HAP-1 (cell line): ENCODE results near the gene OR10J4.
"Not testable (repeated sequence)": the region's sequence is repeated elsewhere in the genome, so short reads cannot be mapped to it uniquely, and the experiment has no call there.

ENCODE experiments used
- DNase-seq, 2 experiments: peaks; one replicate each; pipeline ENCODE4 v3.0.0-alpha.2; 2016 to 2020; ENCODE audit warnings: low spot score in 2 of 2
- H3K27me3 ChIP-seq: fragments of 250-450 bp; sonication (Bioruptor Pico); 2 replicates; pipeline ENCODE4 v1.5.1; 2020; ENCODE audit warnings: low read depth, mild to moderate bottlenecking, moderate library complexity
- H3K36me3 ChIP-seq: fragments of 250-450 bp; sonication (Bioruptor Pico); replicated peaks from 2 replicates; pipeline ENCODE4 v1.5.1; 2020; ENCODE audit warnings: mild to moderate bottlenecking
- H3K4me1 ChIP-seq: fragments of 250-450 bp; sonication (Bioruptor Pico); 2 replicates; pipeline ENCODE4 v1.5.1; 2020; ENCODE audit warnings: mild to moderate bottlenecking
- H3K4me3 ChIP-seq: fragments of 250-450 bp; sonication (Bioruptor Pico); 2 replicates; pipeline ENCODE4 v1.5.1; 2020; ENCODE audit warnings: mild to moderate bottlenecking, moderate library complexity
- H3K9me3 ChIP-seq: fragments of 250-450 bp; sonication (Bioruptor Pico); 2 replicates; pipeline ENCODE4 v1.5.1; 2020; ENCODE audit warnings: mild to moderate bottlenecking, moderate library complexity
- in situ Hi-C: fragments of 300-500 bp; cut with MboI; formaldehyde crosslinking; loops from 3 replicates; pipeline ENCODE4 v1.14.3; 2020; ENCODE audit warnings: low sequenced_read_pairs, inconsistent platforms, mixed read lengths

Gene OR10J4

GRCh38 chr1:159449605-159450004 lies 17.6 kb downstream of the OR10J4 start:
- H3K36me3 ChIP-seq, H3K4me3 ChIP-seq, in situ Hi-C loops, H3K9me3 ChIP-seq, H3K27me3 ChIP-seq, DNase-seq, H3K4me1 ChIP-seq: not testable (repeated sequence)

GRCh38 chr1:159459551-159459950 lies 27.5 kb downstream of the OR10J4 start:
- Histone ChIP-seq H3K4me1 (no peaks in the 10 kb centered on the region), H3K9me3 (no peaks in the 10 kb centered on the region), H3K4me3 (no peak overlapping the region), H3K36me3 (no peaks in the 10 kb centered on the region), H3K27me3 (no peaks in the 10 kb centered on the region)
- in situ Hi-C loops, result no loop called here
- DNase-seq, result no peak

- DNase-seq, result no peak
These were observed 33.2 kb downstream of the OR10J4 start for GRCh38 chr1:159465191-159465603.

DNA sequence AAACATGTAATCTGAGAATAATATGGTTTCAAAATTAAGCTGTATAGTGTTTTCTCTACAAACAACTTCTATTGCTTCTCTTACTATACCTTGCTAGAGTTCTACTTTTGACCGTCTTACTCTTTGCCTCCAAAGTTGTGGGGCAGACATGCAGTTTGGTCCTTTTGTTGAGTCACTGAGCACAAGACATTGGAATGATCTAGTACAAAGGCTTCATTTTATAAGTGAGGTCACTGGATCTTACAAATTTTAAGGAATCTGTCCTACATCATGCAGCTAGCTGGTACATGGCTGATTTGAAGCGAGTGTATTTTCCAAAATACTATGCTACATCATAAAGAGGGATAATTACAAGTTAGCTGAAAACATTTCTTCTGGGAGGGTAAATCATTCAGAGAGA lies 36.3 kb downstream of the OR10J4 start:
- Histone ChIP-seq H3K36me3 (no peaks in the 10 kb centered on the region), H3K27me3 (no peaks in the 10 kb centered on the region), H3K4me3 (no peak overlapping the region), H3K9me3 (no peaks in the 10 kb centered on the region), H3K4me1 (no peaks in the 10 kb centered on the region)
- no peak for DNase-seq
- in situ Hi-C loops, result no loop called here

More at GRCh38 chr1:159465191-159465603, 33.2 kb downstream of the OR10J4 start:
- no peaks in the 10 kb centered on the region for H3K27me3 ChIP-seq
- H3K9me3 ChIP-seq, result no peaks in the 10 kb centered on the region
- no peak overlapping the region for H3K4me3 ChIP-seq
- H3K4me1 ChIP-seq, result no peaks in the 10 kb centered on the region
- in situ Hi-C loops, result no loop called here
- no peaks in the 10 kb centered on the region for H3K36me3 ChIP-seq

DNA sequence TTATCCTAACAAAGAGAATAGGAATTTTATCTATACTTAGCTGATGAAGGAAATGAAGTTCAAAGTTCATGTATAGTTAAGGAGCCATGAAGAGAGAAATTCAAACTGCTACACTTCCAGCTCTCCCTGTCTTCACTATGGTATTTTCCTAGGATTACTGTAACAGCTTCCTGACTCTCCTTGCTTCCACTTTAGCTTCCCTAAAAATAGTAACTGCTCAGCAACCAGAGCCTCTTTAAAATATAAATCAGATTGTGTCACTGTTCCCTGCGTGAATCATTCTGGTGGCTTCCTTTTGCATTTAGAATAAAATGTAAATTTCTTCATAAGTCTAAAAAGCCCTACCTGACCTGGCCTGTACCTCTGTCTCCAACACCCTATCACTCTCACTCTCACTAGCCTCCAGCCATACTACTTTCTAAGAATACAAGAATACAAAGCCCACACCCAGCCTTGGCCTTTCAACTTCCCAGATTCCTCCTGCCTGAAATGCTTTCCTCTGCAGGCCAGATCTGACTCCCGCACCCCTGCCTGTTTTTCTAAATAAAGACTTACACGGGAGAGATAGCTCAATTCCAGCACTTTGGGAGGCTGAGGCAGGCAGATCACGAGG lies 38.0 kb downstream of the OR10J4 start:
- no peak for DNase-seq
- no peaks in the 10 kb centered on the region for H3K9me3 ChIP-seq

DNA sequence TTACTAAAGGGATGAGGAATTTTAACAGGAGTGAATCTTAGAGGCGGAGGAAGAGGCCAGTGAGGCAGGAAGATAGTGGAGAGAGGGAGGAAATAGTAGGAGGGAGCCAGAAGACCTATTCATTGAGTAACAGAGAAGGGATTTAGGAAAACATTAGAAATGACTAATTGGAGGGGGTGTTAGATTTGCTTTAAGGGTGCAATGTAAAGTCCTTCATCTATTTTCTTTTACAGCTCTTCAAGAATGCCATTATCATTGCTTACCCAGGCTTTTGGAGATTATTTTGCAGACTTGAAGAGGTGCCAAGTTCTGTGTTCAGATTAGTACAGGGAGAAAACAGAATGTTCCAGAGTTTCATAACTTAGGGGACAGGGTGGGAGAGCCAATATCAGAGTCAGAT lies 41.3 kb downstream of the OR10J4 start:
- H3K27me3 ChIP-seq, result no peaks in the 10 kb centered on the region
- in situ Hi-C loops, result no loop called here
- no peak overlapping the region for H3K4me3 ChIP-seq
- DNase-seq, result no peak
- H3K36me3 ChIP-seq, result no peaks in the 10 kb centered on the region
- no peaks in the 10 kb centered on the region for H3K9me3 ChIP-seq
- H3K4me1 ChIP-seq, result no peaks in the 10 kb centered on the region

More for the DNA sequence above, 38.0 kb downstream of the OR10J4 start:
- H3K27me3 ChIP-seq, result no peaks in the 10 kb centered on the region
- in situ Hi-C loops, result no loop called here
- no peaks in the 10 kb centered on the region for H3K36me3 ChIP-seq
- no peak overlapping the region for H3K4me3 ChIP-seq
- H3K4me1 ChIP-seq, result no peaks in the 10 kb centered on the region

DNA sequence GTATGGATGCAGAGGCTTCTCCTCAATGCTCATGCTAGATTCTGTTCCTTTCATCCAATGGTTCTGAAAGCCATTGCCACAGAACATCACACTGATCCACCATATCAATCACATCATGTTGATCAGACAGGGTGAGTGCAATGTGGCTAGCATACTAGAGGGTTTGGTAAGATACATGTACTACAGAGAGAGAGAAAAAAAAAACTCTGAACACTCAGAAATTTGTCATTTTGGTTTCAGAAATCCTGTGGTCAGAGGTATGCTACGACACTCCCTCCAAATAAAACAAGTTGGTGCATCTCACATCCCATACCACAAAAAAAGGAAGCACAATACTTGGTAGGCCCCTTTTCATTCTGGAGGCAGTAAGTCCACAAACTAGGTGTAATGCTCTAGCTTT lies 42.9 kb downstream of the OR10J4 start:
- Histone ChIP-seq H3K9me3 (no peaks in the 10 kb centered on the region), H3K4me3 (no peak overlapping the region), H3K4me1 (no peaks in the 10 kb centered on the region), H3K27me3 (no peaks in the 10 kb centered on the region), H3K36me3 (no peaks in the 10 kb centered on the region)
- no peak for DNase-seq
- in situ Hi-C loops, result no loop called here
